ENCODE data around the gene STH.

Gene STH

GRCh38 chr17:45976755-45977505 lies 22.1 kb upstream of the STH start:
- H3K27ac ChIP-seq (ENCODE audit: low read depth, low read length) = no peak overlapping the region
- H3K9me2 ChIP-seq (replicated peaks; ENCODE audit: insufficient read depth, low read length) = no peaks in the 10 kb centered on the region
- H3K9ac ChIP-seq (ENCODE audit: low read length) = no peak overlapping the region
- no peak overlapping the region for H3K4me3 ChIP-seq (ENCODE audit: insufficient read depth, low read length, poor library complexity, severe bottlenecking)
- no peaks in the 10 kb centered on the region for H3K27me3 ChIP-seq (ENCODE audit: low read length)
- H3K4me2 ChIP-seq (ENCODE audit: low read depth, low read length, poor library complexity, severe bottlenecking) = no peak overlapping the region
- no peaks in the 10 kb centered on the region for H3K36me3 ChIP-seq (ENCODE audit: low read length)
- no peaks in the 10 kb centered on the region for H3F3A ChIP-seq (ENCODE audit: insufficient read depth)
- TF ChIP-seq EZH2phosphoT487 (conservative IDR thresholded peaks at IDR 0.05; ENCODE audit: low read length) = no peak
- TF ChIP-seq, protein P1, sequence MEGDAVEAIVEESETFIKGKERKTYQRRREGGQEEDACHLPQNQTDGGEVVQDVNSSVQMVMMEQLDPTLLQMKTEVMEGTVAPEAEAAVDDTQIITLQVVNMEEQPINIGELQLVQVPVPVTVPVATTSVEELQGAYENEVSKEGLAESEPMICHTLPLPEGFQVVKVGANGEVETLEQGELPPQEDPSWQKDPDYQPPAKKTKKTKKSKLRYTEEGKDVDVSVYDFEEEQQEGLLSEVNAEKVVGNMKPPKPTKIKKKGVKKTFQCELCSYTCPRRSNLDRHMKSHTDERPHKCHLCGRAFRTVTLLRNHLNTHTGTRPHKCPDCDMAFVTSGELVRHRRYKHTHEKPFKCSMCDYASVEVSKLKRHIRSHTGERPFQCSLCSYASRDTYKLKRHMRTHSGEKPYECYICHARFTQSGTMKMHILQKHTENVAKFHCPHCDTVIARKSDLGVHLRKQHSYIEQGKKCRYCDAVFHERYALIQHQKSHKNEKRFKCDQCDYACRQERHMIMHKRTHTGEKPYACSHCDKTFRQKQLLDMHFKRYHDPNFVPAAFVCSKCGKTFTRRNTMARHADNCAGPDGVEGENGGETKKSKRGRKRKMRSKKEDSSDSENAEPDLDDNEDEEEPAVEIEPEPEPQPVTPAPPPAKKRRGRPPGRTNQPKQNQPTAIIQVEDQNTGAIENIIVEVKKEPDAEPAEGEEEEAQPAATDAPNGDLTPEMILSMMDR (IDR thresholded peaks at IDR 0.05; ENCODE audit: insufficient read depth, low read length, poor library complexity, severe bottlenecking) = no peak
- no peaks in the 10 kb centered on the region for H3K9me3 ChIP-seq (ENCODE audit: insufficient read depth, low read length)
- no peaks in the 10 kb centered on the region for H4K20me1 ChIP-seq (ENCODE audit: low read depth, low read length)
- no peak overlapping the region for H2AFZ ChIP-seq (ENCODE audit: low read depth, low read length, severe bottlenecking)
- no peaks in the 10 kb centered on the region for H3K79me2 ChIP-seq (ENCODE audit: insufficient read depth, low read length)

- Histone ChIP-seq H3F3A (ENCODE audit: insufficient read depth) (no peaks in the 10 kb centered on the region), H3K79me2 (ENCODE audit: insufficient read depth, low read length) (no peaks in the 10 kb centered on the region), H3K4me3 (ENCODE audit: insufficient read depth, low read length, poor library complexity, severe bottlenecking) (no peak overlapping the region), H3K36me3 (ENCODE audit: low read length) (no peaks in the 10 kb centered on the region), H3K9me2 (replicated peaks; ENCODE audit: insufficient read depth, low read length) (no peaks in the 10 kb centered on the region), H3K27me3 (ENCODE audit: low read length) (no peaks in the 10 kb centered on the region), H3K9ac (ENCODE audit: low read length) (no peak overlapping the region), H4K20me1 (ENCODE audit: low read depth, low read length) (no peaks in the 10 kb centered on the region), H3K4me2 (ENCODE audit: low read depth, low read length, poor library complexity, severe bottlenecking) (no peak overlapping the region), H3K27ac (ENCODE audit: low read depth, low read length) (no peak overlapping the region), H2AFZ (ENCODE audit: low read depth, low read length, severe bottlenecking) (no peak overlapping the region), H3K9me3 (ENCODE audit: insufficient read depth, low read length) (no peaks in the 10 kb centered on the region)
- TF ChIP-seq, protein P1 (IDR thresholded peaks at IDR 0.05; ENCODE audit: insufficient read depth, low read length, poor library complexity, severe bottlenecking) = no peak
- TF ChIP-seq EZH2phosphoT487 (conservative IDR thresholded peaks at IDR 0.05; ENCODE audit: low read length) = no peak
These were observed 21.6 kb upstream of the STH start for GRCh38 chr17:45977506-45977824.

GRCh38 chr17:45977976-45978626 lies 20.9 kb upstream of the STH start:
- Histone ChIP-seq H3K27ac (ENCODE audit: low read depth, low read length) (no peak overlapping the region), H3K9ac (ENCODE audit: low read length) (no peak overlapping the region), H4K20me1 (ENCODE audit: low read depth, low read length) (no peaks in the 10 kb centered on the region), H3K4me2 (ENCODE audit: low read depth, low read length, poor library complexity, severe bottlenecking) (no peak overlapping the region), H3K9me3 (ENCODE audit: insufficient read depth, low read length) (no peaks in the 10 kb centered on the region), H3K4me3 (ENCODE audit: insufficient read depth, low read length, poor library complexity, severe bottlenecking) (no peak overlapping the region), H3K9me2 (replicated peaks; ENCODE audit: insufficient read depth, low read length) (no peaks in the 10 kb centered on the region), H3K79me2 (ENCODE audit: insufficient read depth, low read length) (no peaks in the 10 kb centered on the region), H3F3A (ENCODE audit: insufficient read depth) (no peaks in the 10 kb centered on the region), H2AFZ (ENCODE audit: low read depth, low read length, severe bottlenecking) (no peak overlapping the region), H3K36me3 (ENCODE audit: low read length) (no peaks in the 10 kb centered on the region), H3K27me3 (ENCODE audit: low read length) (no peaks in the 10 kb centered on the region)
- TF ChIP-seq, protein P1 (IDR thresholded peaks at IDR 0.05; ENCODE audit: insufficient read depth, low read length, poor library complexity, severe bottlenecking) = no peak
- no peak for TF ChIP-seq EZH2phosphoT487 (conservative IDR thresholded peaks at IDR 0.05; ENCODE audit: low read length)

Measured in SU-DHL-6 (cell line).